ENCODE data around the gene INO80.

DNA sequence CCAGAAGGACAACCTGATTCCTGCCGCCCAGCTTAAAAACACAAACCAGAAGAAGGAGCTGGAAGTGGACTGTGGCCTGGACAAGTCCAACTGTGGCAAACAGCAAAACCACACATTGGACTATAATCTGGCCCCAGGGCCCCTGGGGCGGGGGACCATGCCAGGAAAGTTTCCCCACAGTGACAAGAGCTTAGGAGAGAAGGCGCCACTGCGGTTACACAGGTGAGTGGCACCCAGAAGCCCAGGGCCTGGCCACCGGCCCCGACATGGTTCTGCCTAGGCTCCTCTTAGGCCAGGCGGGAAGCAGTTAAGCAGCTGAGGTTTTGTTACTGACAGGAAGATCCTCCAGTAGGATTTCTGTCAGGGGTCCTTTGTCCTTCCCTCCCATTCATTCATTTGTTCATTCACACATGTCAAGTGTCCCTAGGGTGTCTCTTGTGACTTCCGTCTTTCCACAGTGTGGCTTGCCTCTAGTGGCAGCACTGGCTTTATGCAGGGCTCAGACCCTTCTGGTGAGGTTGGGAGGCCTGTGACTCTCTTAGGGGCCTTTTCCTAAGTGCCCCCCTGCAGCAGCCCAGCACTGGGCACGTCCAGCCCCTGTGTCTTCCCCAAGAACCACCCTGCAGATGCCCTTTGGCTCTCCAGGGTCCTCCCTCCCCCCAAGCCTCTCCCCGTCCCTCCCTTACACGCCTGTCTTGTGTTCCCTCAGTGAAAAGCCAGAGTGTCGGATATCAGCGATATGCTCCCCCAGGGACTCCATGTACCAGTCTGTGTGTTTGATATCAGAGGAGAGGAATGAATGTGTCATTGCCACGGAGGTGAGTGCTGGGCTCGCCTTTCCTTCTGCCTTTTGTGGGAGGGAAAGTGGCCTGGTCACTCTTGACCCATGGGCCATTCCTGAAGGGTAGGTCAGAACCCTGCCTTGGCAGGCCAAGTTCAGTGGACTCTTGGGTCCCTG, 179.1 kb downstream of the INO80 start:
- TF ChIP-seq EZH2 (IDR thresholded peaks at IDR 0.05) = no peak
- TF ChIP-seq POLR2AphosphoS5 (IDR thresholded peaks at IDR 0.05; ENCODE audit: borderline replicate concordance, low read depth, low read length) = no peak
- no peak for TF ChIP-seq FOXP2 (optimal IDR thresholded peaks at IDR 0.05; ENCODE audit: control extremely low read depth, extremely low read length, insufficient read depth)
